ENCODE measurements around the gene PCBP3. TPM values are rescaled to one million over a fixed set of nuclear protein-coding genes. Genes with fewer than 3 reads are reported as not detected.

PCBP3 gene
- total and polyA plus RNA-seq, 4 donors, result 0.36 to 1.6 (median 0.42) TPM

DNA sequence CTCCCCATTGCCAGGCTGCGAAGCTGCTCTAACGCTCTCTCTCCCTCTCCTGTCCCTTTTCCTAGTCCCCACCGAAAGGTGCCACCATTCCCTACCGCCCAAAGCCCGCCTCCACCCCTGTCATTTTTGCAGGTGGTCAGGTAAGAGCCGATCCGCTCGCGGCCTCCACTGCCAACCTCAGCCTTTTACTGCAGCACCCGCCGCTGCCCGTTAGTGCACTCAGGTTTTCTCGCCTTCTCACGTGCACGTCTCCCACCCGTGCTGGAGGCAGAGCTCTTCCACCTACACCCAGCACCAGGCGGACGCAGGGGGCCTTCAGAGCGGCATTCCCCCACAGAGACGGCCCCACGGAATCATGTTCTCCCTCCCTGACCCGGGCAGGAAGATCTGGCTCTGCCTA is 270.4 kb downstream of the PCBP3 start (continued):
- TF ChIP-seq, protein P1, sequence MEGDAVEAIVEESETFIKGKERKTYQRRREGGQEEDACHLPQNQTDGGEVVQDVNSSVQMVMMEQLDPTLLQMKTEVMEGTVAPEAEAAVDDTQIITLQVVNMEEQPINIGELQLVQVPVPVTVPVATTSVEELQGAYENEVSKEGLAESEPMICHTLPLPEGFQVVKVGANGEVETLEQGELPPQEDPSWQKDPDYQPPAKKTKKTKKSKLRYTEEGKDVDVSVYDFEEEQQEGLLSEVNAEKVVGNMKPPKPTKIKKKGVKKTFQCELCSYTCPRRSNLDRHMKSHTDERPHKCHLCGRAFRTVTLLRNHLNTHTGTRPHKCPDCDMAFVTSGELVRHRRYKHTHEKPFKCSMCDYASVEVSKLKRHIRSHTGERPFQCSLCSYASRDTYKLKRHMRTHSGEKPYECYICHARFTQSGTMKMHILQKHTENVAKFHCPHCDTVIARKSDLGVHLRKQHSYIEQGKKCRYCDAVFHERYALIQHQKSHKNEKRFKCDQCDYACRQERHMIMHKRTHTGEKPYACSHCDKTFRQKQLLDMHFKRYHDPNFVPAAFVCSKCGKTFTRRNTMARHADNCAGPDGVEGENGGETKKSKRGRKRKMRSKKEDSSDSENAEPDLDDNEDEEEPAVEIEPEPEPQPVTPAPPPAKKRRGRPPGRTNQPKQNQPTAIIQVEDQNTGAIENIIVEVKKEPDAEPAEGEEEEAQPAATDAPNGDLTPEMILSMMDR (IDR thresholded peaks at IDR 0.05; ENCODE audit: low read depth, low read length, missing input control), result no peak
- TF ChIP-seq HNF4A (conservative IDR thresholded peaks at IDR 0.05), result no peak
- TF ChIP-seq HNF4G (IDR thresholded peaks at IDR 0.05), result no peak
- TF ChIP-seq FOXA2 (IDR thresholded peaks at IDR 0.05), result no peak

DNA sequence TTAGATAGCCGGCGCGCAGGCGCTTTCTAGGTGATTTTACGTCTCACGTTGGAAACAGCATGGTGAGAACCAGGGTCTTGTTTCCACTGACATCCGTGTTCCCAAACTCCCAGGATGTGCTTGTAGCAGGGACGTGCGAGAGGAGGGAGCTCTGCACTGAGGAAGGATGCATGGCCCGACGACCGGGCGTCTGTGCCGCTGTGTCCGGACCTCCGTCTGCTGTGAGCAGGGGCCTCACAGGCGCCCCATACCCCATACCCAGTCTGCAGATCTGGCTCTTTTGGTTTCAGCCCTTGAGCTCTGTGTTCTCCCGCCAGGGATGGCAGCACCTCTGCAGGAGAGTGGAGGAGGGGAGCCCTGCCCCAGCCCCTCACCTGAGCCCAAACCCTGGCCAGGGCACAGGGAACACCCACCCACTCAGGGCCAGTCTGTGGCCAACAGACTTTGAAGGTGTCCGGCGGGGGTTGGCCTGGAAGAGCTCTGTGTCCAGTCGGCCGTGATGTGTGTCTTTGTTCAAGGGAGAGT is 270.9 kb downstream of the PCBP3 start:
- WGBS, result 83% methylated on average over 22 of the region's 22 CpGs
- H3K36me3 ChIP-seq (ENCODE audit: control insufficient read depth in 4 of 4, insufficient read depth in 3 of 4, low read depth in 1 of 4, low read length in 3 of 4), result no peaks in the 10 kb centered on the region
- DNase-seq (ENCODE audit: low spot score), result no peak
- H3K27me3 ChIP-seq (ENCODE audit: control insufficient read depth in 4 of 4, insufficient read depth in 4 of 4, low read length in 3 of 4), result no peaks in the 10 kb centered on the region
- no peak overlapping the region for H3K4me3 ChIP-seq (ENCODE audit: low read depth in 1 of 3, low read length in 3 of 3)
- H3K9ac ChIP-seq (ENCODE audit: low read depth in 1 of 2, low read length in 2 of 2), result no peak overlapping the region
- no peak for TF ChIP-seq RAD21 (IDR thresholded peaks at IDR 0.05)
- TF ChIP-seq NR2F2 (IDR thresholded peaks at IDR 0.05), result no peak
- TF ChIP-seq EGR1 (IDR thresholded peaks at IDR 0.05; ENCODE audit: low read depth in 2 of 2), result no peak
- TF ChIP-seq HNF4G (IDR thresholded peaks at IDR 0.05), result no peak
- TF ChIP-seq, protein P2, sequence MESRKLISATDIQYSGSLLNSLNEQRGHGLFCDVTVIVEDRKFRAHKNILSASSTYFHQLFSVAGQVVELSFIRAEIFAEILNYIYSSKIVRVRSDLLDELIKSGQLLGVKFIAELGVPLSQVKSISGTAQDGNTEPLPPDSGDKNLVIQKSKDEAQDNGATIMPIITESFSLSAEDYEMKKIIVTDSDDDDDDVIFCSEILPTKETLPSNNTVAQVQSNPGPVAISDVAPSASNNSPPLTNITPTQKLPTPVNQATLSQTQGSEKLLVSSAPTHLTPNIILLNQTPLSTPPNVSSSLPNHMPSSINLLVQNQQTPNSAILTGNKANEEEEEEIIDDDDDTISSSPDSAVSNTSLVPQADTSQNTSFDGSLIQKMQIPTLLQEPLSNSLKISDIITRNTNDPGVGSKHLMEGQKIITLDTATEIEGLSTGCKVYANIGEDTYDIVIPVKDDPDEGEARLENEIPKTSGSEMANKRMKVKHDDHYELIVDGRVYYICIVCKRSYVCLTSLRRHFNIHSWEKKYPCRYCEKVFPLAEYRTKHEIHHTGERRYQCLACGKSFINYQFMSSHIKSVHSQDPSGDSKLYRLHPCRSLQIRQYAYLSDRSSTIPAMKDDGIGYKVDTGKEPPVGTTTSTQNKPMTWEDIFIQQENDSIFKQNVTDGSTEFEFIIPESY (IDR thresholded peaks at IDR 0.05), result no peak
- TF ChIP-seq JUND (IDR thresholded peaks at IDR 0.05), result no peak
- TF ChIP-seq RXRA (IDR thresholded peaks at IDR 0.05), result no peak
- no peak for TF ChIP-seq FOXA2 (IDR thresholded peaks at IDR 0.05)
- TF ChIP-seq, protein P3, sequence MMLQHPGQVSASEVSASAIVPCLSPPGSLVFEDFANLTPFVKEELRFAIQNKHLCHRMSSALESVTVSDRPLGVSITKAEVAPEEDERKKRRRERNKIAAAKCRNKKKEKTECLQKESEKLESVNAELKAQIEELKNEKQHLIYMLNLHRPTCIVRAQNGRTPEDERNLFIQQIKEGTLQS (IDR thresholded peaks at IDR 0.05), result no peak
- TF ChIP-seq, protein P4, sequence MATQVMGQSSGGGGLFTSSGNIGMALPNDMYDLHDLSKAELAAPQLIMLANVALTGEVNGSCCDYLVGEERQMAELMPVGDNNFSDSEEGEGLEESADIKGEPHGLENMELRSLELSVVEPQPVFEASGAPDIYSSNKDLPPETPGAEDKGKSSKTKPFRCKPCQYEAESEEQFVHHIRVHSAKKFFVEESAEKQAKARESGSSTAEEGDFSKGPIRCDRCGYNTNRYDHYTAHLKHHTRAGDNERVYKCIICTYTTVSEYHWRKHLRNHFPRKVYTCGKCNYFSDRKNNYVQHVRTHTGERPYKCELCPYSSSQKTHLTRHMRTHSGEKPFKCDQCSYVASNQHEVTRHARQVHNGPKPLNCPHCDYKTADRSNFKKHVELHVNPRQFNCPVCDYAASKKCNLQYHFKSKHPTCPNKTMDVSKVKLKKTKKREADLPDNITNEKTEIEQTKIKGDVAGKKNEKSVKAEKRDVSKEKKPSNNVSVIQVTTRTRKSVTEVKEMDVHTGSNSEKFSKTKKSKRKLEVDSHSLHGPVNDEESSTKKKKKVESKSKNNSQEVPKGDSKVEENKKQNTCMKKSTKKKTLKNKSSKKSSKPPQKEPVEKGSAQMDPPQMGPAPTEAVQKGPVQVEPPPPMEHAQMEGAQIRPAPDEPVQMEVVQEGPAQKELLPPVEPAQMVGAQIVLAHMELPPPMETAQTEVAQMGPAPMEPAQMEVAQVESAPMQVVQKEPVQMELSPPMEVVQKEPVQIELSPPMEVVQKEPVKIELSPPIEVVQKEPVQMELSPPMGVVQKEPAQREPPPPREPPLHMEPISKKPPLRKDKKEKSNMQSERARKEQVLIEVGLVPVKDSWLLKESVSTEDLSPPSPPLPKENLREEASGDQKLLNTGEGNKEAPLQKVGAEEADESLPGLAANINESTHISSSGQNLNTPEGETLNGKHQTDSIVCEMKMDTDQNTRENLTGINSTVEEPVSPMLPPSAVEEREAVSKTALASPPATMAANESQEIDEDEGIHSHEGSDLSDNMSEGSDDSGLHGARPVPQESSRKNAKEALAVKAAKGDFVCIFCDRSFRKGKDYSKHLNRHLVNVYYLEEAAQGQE (IDR thresholded peaks at IDR 0.05), result no peak
- TF ChIP-seq YY1 (IDR thresholded peaks at IDR 0.05), result no peak
- H3K9me3 ChIP-seq (ENCODE audit: control insufficient read depth in 4 of 4, low read length in 3 of 4), result no peaks in the 10 kb centered on the region
- H3K27ac ChIP-seq (ENCODE audit: low read depth in 1 of 2, low read length in 2 of 2), result no peak overlapping the region
- H3K4me1 ChIP-seq (ENCODE audit: control insufficient read depth in 4 of 4, insufficient read depth in 4 of 4, low read length in 3 of 4), result no peaks in the 10 kb centered on the region
